HS-27A (cell line): ENCODE results near the gene KCNH6.

ENCODE experiments used
- DNase-seq: peaks from one replicate; pipeline ENCODE4 v3.0.0-alpha.2; 2012; ENCODE audit warnings: low read depth, missing footprints

Gene KCNH6

GRCh38 chr17:63512896-63513644 is 10.1 kb upstream of the KCNH6 start:
- no peak for DNase-seq

DNA sequence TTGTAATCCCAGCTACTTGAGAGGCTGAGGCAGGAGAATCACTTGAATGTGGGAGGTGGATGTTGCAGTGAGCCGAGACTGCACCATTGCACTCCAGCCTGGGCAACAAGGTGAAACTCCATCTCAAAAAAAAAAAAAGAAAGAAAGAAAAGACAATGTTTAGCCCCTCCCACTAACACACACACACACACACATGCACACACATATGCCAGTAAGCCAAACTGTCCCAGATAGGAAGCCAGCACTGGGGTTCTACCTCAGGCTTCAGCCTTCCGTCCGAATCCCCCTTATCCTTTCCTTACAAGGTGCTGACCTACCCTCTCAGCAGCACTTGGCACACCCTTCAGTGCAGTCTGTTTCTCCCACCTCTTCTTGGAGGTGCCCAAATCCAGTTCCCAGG is 8.7 kb upstream of the KCNH6 start:
- DNase-seq: no peak

- no peak for DNase-seq
Observed at GRCh38 chr17:63514974-63515373, 8.2 kb upstream of the KCNH6 start.

DNA sequence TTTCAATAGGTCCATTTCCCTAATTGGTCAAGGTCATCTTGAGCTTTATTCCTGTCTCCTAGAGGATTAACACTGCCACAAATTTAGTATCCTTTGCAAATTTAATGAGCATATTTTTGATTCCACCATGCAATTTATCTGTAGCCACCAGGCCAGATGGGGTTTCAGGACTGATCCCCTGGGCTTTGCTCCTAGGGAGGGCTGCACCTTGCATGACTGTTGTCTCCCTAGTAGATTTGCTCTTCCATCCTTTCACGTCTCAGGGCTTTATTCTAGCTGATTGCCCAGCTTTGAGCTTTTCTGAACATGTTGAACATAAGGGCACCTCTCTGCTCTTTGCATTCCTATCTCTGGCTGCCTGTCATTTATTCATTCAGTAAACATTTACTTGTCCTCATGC is 7.7 kb upstream of the KCNH6 start:
- no peak for DNase-seq

DNA sequence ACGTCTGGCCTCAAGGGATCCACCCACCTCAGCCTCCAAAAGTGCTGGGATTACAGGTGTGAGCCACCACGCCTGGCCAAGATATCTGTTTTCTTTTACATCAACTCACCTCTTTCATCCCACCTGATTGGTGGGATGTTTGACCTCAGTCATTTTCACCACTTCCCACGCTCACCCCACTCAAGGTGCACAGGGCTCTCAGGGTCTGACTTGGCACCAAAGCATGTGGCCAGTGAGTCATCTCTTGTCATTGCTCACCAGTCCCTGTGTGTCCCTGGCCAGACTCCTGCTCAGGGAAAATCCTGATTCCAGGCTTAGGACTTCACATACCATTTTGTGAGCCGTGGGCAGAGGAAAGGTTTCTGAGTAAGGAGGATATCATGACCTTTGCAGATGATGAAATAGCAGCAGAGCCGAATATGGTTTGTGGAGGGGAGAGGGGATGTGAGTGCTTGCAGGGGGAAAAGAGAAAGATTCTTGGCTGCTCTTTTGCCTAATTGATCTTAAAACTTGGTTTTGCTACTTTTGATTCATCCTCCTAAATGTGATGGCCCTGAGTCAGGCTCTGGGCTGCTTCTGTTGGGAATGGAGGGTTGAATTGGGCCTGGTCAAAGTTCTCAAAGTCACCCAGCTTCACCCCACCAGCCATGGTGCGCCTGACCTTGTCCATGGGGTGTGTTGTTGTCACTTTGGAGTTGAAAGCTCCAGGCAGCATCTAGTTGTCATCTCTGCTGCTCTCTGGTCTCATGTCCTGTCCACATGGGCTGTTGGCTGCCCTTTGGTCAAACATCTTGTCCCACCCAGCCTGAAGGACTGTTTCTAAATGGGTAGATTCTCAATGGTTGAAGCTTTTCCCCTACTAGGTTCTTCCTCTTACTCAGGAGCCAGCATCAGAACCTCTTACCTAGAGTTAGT is 6.0 kb upstream of the KCNH6 start:
- peak; percentile 12 for DNase-seq

GRCh38 chr17:63517825-63518534 is 5.2 kb upstream of the KCNH6 start:
- no peak for DNase-seq

DNA sequence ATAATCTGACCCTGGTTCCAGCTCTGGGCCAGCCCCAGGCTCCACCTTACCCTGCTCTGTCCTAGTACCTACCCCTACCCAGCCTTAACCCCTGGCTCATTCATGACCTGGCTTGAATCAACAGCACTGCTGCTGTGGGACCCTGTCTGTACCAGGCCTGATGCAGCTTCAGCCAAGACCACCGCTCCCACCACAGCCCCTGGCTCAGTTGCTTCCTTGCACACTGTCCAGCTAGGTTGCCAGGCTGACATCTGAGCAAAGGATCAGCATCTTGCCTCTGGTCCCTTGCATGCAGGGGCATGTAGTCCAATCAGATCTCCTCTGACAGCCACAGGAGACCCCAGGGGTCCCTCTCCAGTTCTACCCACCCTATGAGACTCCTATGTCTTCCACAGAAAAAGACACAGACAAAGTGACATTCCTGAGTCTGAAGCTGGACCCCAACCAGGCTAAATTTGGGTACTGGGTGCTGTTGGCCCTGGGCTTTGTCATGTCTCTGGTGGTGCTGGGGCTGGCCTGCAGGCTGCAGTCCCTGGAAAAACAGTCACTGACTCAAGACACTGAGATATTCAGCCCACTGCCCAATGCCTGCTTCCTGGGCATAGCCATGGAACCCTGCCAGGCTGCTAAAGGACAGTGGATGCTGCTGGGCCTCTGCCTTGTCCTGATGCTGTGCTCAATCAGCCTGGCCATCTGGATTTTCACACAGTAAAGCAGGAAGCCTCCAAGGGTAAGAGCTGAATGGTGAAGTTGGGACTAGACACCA is 3.9 kb upstream of the KCNH6 start:
- no peak for DNase-seq

- no peak for DNase-seq
Observed at GRCh38 chr17:63519972-63520882, 2.9 kb upstream of the KCNH6 start.

DNA sequence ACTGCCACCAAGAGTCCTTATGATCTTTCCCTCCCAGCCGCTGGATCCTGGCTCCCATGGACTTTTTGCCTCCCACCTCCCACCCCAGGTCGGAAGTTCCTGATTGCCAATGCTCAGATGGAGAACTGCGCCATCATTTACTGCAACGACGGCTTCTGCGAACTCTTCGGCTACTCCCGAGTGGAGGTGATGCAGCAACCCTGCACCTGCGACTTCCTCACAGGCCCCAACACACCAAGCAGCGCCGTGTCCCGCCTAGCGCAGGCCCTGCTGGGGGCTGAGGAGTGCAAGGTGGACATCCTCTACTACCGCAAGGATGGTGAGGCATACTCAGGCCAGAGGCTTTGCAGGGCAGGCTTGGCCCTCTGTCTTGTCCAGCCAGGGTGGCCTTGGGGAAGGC is 893 bp downstream of the KCNH6 start:
- DNase-seq: no peak

DNA sequence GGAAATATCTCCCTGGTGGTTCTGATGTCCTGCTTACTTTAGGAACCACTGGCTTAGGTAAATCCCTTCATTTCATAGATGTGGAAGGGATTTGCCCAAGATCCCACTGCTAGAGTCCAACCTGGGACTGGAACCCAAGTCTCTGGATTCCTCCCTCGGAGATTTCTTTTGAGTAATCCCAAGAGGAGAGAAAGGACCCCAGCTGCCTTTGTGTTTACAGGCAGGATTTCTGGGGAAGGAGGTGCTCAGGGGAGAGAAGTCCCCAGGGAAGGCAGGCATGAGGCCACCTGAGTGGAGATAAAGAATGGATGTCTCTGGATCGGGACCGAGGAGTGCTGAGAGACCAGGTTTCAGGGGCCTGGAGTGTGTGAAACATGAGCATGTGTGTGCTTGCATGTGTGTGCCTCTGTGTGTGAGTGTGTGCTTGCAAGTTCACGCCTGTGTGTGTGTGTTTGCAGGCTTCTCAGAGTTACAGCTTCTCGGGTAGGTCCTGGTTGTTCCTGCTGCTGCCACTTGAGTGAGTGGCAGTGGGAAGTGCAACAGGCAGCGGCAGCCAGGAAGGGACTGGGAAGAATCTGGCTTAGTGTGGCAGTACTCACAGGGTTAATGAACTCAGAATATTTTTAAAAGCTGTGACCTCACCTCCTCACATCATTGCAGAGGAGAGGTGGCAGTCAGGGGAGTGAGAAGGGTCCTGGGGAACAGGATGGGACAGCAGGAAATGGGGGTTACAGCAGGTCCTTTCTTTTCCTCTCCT is 2.2 kb downstream of the KCNH6 start:
- DNase-seq: no peak

DNA sequence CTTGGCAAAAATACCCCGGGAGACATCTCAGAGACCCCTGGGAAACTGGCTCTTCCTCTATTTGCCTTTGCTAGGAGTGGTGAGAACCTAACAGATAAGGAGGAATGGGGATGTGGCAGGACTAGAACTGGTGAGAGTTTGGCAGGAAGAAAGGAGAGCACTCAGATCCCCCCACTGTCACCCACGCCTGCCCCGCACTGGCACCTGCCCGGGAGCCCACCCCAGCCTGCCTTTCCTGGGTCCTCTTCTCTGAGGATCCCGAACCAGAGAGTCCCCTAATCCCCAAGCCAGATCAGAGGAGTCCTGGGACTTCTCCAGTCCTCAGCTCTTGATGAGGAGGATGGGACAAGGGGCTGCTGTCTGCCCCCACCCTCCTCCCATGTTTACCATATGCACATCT is 3.7 kb downstream of the KCNH6 start:
- no peak for DNase-seq

- DNase-seq: no peak
Observed at GRCh38 chr17:63528183-63528582, 5.0 kb downstream of the KCNH6 start.

GRCh38 chr17:63529711-63530556 is 6.8 kb downstream of the KCNH6 start:
- DNase-seq: no peak

- DNase-seq: no peak
Observed at GRCh38 chr17:63530557-63531021, 7.4 kb downstream of the KCNH6 start.

- DNase-seq: no peak
Observed at GRCh38 chr17:63531022-63531965, 8.1 kb downstream of the KCNH6 start.

GRCh38 chr17:63533433-63534077 is 10.4 kb downstream of the KCNH6 start:
- DNase-seq: no peak

DNA sequence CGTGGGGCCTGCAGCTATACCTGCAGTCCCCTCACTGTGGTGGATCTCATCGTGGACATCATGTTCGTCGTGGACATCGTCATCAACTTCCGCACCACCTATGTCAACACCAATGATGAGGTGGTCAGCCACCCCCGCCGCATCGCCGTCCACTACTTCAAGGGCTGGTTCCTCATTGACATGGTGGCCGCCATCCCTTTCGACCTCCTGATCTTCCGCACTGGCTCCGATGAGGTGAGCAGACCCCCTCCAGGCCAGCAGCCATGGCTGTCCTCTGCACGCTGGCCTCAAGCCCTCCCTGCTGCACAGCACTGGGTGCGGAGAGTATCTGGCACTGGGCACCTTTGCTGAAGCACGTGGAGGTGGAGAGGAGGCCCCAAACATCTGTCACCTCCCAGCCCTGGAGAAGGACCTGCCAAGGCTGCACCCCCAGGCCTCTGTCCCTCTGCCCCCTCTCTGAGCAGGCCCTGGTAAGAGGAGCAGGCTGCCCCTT is 11.0 kb downstream of the KCNH6 start:
- DNase-seq: no peak
